Natural killer cell (primary cell): ENCODE results near the gene AXIN1. TPM values are rescaled to one million over a fixed set of nuclear protein-coding genes. Genes with fewer than 3 reads are reported as not detected.

Experiments
- ATAC-seq, 3 donors: fragments of 150-1000 bp in 2 of 3; fragments of 200-7000 bp in 1 of 3; cut with Tn5 transposase; 1 replicate in 1 of 3; 2 replicates in 2 of 3; pipeline ENCODE4 v1.10.0; 2021; ENCODE audit warnings: mild to moderate bottlenecking in 2 of 3, moderate library complexity in 2 of 3
- DNase-seq, 2 donors: peaks; one replicate each; pipeline versions ENCODE4 v3.0.0 to v3.0.0-alpha.2; 2013 to 2021; ENCODE audit warnings: mixed read lengths in 1 of 2
- H3K27ac ChIP-seq: one replicate; pipeline ENCODE4 v1.5.1; 2013; ENCODE audit warnings: mild to moderate bottlenecking, low read length
- H3K27me3 ChIP-seq: one replicate; pipeline ENCODE4 v1.6.1; 2013; ENCODE audit warnings: low read length; ENCODE audit not compliant: control insufficient read depth, insufficient read depth
- H3K36me3 ChIP-seq: one replicate; pipeline ENCODE4 v1.6.1; 2013; ENCODE audit warnings: low read length; ENCODE audit not compliant: control insufficient read depth, insufficient read depth
- H3K4me1 ChIP-seq: one replicate; pipeline ENCODE4 v1.6.1; 2013; ENCODE audit warnings: low read length; ENCODE audit not compliant: control insufficient read depth, insufficient read depth
- H3K4me3 ChIP-seq: one replicate; pipeline ENCODE4 v1.5.1; 2013; ENCODE audit warnings: low read length
- H3K9me3 ChIP-seq: one replicate; pipeline ENCODE4 v1.6.1; 2013; ENCODE audit warnings: low read length; ENCODE audit not compliant: control insufficient read depth, insufficient read depth
- H3K27ac Mint-ChIP-seq, 2 donors: one replicate each; pipeline ENCODE4 v1.8.0; 2022; ENCODE audit warnings: mild to moderate bottlenecking in 2 of 2, mixed read lengths in 2 of 2, moderate library complexity in 1 of 2
- H3K27me3 Mint-ChIP-seq, 2 donors: one replicate each; pipeline ENCODE4 v1.8.0; 2022; ENCODE audit warnings: low read depth in 2 of 2, mixed read lengths in 2 of 2
- H3K36me3 Mint-ChIP-seq: one replicate; pipeline ENCODE4 v1.8.0; 2022; ENCODE audit warnings: mixed read lengths
- H3K4me1 Mint-ChIP-seq, 2 donors: one replicate each; pipeline ENCODE4 v1.8.0; 2022; ENCODE audit warnings: mixed read lengths in 2 of 2
- H3K4me3 Mint-ChIP-seq: one replicate; pipeline ENCODE4 v1.8.0; 2022; ENCODE audit warnings: mild to moderate bottlenecking, moderate library complexity, mixed read lengths
- H3K9me3 Mint-ChIP-seq, 2 donors: one replicate each; pipeline ENCODE4 v1.8.0; 2022; ENCODE audit warnings: mixed read lengths in 2 of 2
- CTCF ChIP-seq: fragments of 200-600 bp; IDR thresholded peaks from one replicate; pipeline ENCODE4 v1.8.0; 2022; ENCODE audit warnings: antibody characterized with exemption
- WGBS: methylation state at CpG from one replicate; pipeline ENCODE4 v1.1.7; 2013; ENCODE audit warnings: missing lambda C conversion rate; ENCODE audit not compliant: insufficient coverage; 5-methylcytosine and 5-hydroxymethylcytosine counted together
- intact Hi-C: fragments of 100-400 bp; cut with micrococcal nuclease; formaldehyde crosslinking; loops from one replicate; pipeline ENCODE4 v1.14.2; 2022
- total RNA-seq, 4 donors: library from RNA; stranded (reverse); fragments of 120-200 nt in 1 of 4; gene quantifications; one replicate each; pipeline versions ENCODE4 v1.2.3 to v1.2.4, GENCODE V29; 2013 to 2022

AXIN1 gene
- total RNA-seq, 3 donors from 2014 or later (not counting 1 experiment from before 2014, with no cell fraction given): 100 to 122 (median 106) TPM

GRCh38 chr16:242281-242680 lies 110.2 kb downstream of the AXIN1 start:
- no peaks in the 10 kb centered on the region for H3K27me3 Mint-ChIP-seq
- H3K4me1 ChIP-seq: peaks cover 35% of the 10 kb centered on the region
- no peaks in the 10 kb centered on the region for H3K9me3 ChIP-seq
- no peaks in the 10 kb centered on the region for H3K27me3 ChIP-seq
- no peaks in the 10 kb centered on the region for H3K36me3 ChIP-seq
- H3K36me3 Mint-ChIP-seq: no peaks in the 10 kb centered on the region
- H3K4me1 Mint-ChIP-seq: peaks cover 32 to 48% of the 10 kb centered on the region in 2 donors
- intact Hi-C loops: no loop called here
- no peak overlapping the region for H3K27ac ChIP-seq
- 79% methylated on average over 7 of the region's 10 CpGs for WGBS
- H3K9me3 Mint-ChIP-seq: no peaks in the 10 kb centered on the region
- H3K27ac Mint-ChIP-seq: no peak overlapping the region
- DNase-seq (no peak), ATAC-seq (peak in 1 of 3 donors; percentile 35)
- no peak overlapping the region for H3K4me3 Mint-ChIP-seq
- H3K4me3 ChIP-seq: no peak overlapping the region
- TF ChIP-seq CTCF: no peak

- H3K27me3 ChIP-seq: no peaks in the 10 kb centered on the region
- intact Hi-C loops: no loop called here
- DNase-seq: no peak
These were observed 112.0 kb downstream of the AXIN1 start for GRCh38 chr16:240559-240958.

GRCh38 chr16:239948-240277 lies 112.6 kb downstream of the AXIN1 start:
- no peaks in the 10 kb centered on the region for H3K27me3 ChIP-seq
- Mint-ChIP-seq H3K4me1 (peaks cover 35 to 46% of the 10 kb centered on the region in 2 donors), H3K27me3 (no peaks in the 10 kb centered on the region), H3K27ac (peak overlapping the region in 1 of 2 donors; percentile 63), H3K9me3 (no peaks in the 10 kb centered on the region), H3K36me3 (no peaks in the 10 kb centered on the region), H3K4me3 (peak overlapping the region; percentile 19)
- H3K4me3 ChIP-seq: no peak overlapping the region
- H3K4me1 ChIP-seq: peaks cover 39% of the 10 kb centered on the region
- H3K27ac ChIP-seq: no peak overlapping the region
- no peaks in the 10 kb centered on the region for H3K9me3 ChIP-seq
- WGBS: 97% methylated on average over 3 of the region's 3 CpGs
- DNase-seq: no peak
- TF ChIP-seq CTCF: no peak
- intact Hi-C loops: no loop called here
- ATAC-seq: no peak
- H3K36me3 ChIP-seq: no peaks in the 10 kb centered on the region

More at GRCh38 chr16:240559-240958, 112.0 kb downstream of the AXIN1 start:
- H3K4me1 ChIP-seq: peaks cover 33% of the 10 kb centered on the region
- peak in 2 of 3 donors; percentile 53 to 62 for ATAC-seq
- peak overlapping the region; percentile 42 for H3K4me3 Mint-ChIP-seq
- H3K36me3 Mint-ChIP-seq: no peaks in the 10 kb centered on the region
- no peak overlapping the region for H3K27ac ChIP-seq
- 39% methylated on average over 8 of the region's 8 CpGs for WGBS
- no peak overlapping the region for H3K4me3 ChIP-seq
- H3K27me3 Mint-ChIP-seq: no peaks in the 10 kb centered on the region
- TF ChIP-seq CTCF: no peak
- H3K36me3 ChIP-seq: no peaks in the 10 kb centered on the region
- no peaks in the 10 kb centered on the region for H3K9me3 Mint-ChIP-seq
- peak overlapping the region in 1 of 2 donors; percentile 63 for H3K27ac Mint-ChIP-seq
- no peaks in the 10 kb centered on the region for H3K9me3 ChIP-seq
- peaks cover 28 to 43% of the 10 kb centered on the region in 2 donors for H3K4me1 Mint-ChIP-seq

Other genes starting within 250 kb of the AXIN1 start
- gene NPRL3, start 214.1 kb downstream of the AXIN1 start, total RNA-seq: 10 to 100 TPM; 44.8 to 62.1 (median 55.7) TPM
- not detected for gene HBZ, start 200.1 kb downstream of the AXIN1 start, total RNA-seq
- gene HBM, start 186.7 kb downstream of the AXIN1 start, total RNA-seq: not detected
- 1 to 10 TPM in 2 of 3 donors, not detected in 1; 3.2 to 9.9 TPM for gene HBA2, start 179.8 kb downstream of the AXIN1 start, total RNA-seq
- gene HBA1, start 176.0 kb downstream of the AXIN1 start, total RNA-seq: 10 to 100 TPM in 1 of 3 donors, not detected in 2; 16.9 TPM
- 1 to 10 TPM in 2 of 3 donors, not detected in 1; 1.0 to 2.0 TPM for gene HBQ1, start 172.3 kb downstream of the AXIN1 start, total RNA-seq
- 100 to 1,000 TPM; 129 to 168 (median 153) TPM for gene LUC7L, start 123.3 kb downstream of the AXIN1 start, total RNA-seq
- 10 to 100 TPM; 32.4 to 42.6 (median 40.7) TPM for gene FAM234A, start 117.9 kb downstream of the AXIN1 start, total RNA-seq
- under 1 TPM in 1 of 3 donors, not detected in 2; 0.25 TPM for gene RGS11, start 76.8 kb downstream of the AXIN1 start, total RNA-seq
- gene ARHGDIG, start 72.1 kb downstream of the AXIN1 start, total RNA-seq: 1 to 10 TPM in 1 of 3 donors, under 1 TPM in 1, not detected in 1; 0.49 to 1.4 TPM
- not detected for gene PDIA2, start 69.6 kb downstream of the AXIN1 start, total RNA-seq
- gene MRPL28, start 17.8 kb upstream of the AXIN1 start, total RNA-seq: 10 to 100 TPM; 33.9 to 38.9 (median 37.5) TPM
- 10 to 100 TPM; 48.0 to 66.7 (median 54.2) TPM for gene PGAP6, start 29.3 kb upstream of the AXIN1 start, total RNA-seq
- 10 to 100 TPM; 10.7 to 27.4 (median 25.4) TPM for gene NME4, start 44.5 kb upstream of the AXIN1 start, total RNA-seq
- gene DECR2, start 49.2 kb upstream of the AXIN1 start, total RNA-seq: 10 to 100 TPM in 2 of 3 donors, 1 to 10 TPM in 1; 9.5 to 13.0 (median 12.9) TPM
- gene RAB11FIP3, start 72.9 kb upstream of the AXIN1 start, total RNA-seq: 10 to 100 TPM; 51.0 to 61.2 (median 55.3) TPM
- 100 to 1,000 TPM; 151 to 275 (median 186) TPM for gene CAPN15, start 175.0 kb upstream of the AXIN1 start, total RNA-seq
- gene PRR35, start 207.7 kb upstream of the AXIN1 start, total RNA-seq: under 1 TPM in 1 of 3 donors, not detected in 2; 0.20 TPM
- gene NHLRC4, start 214.3 kb upstream of the AXIN1 start, total RNA-seq: under 1 TPM; 0.28 to 0.75 (median 0.35) TPM
- 10 to 100 TPM; 27.6 to 40.5 (median 37.0) TPM for gene PIGQ, start 217.2 kb upstream of the AXIN1 start, total RNA-seq
- 10 to 100 TPM; 12.7 to 20.8 (median 20.0) TPM for gene RAB40C, start 237.3 kb upstream of the AXIN1 start, total RNA-seq